Tibial nerve (tissue), 4 donors: ENCODE results near the gene OR2V2. TPM values are rescaled to one million over a fixed set of nuclear protein-coding genes. Genes with fewer than 3 reads are reported as not detected.
"Not testable (repeated sequence)": the region's sequence is repeated elsewhere in the genome, so short reads cannot be mapped to it uniquely, and the experiment has no call there.

ENCODE experiments used
- DNase-seq, 2 donors: peaks; one replicate each; pipeline ENCODE4 v3.0.0-alpha.2; 2019; ENCODE audit warnings: low spot score in 2 of 2
- H3K27ac ChIP-seq, 4 donors: fragments of 200-600 bp; sonication (generic) in 3 of 4; one replicate each; pipeline ENCODE4 v1.5.1; 2017 to 2019; ENCODE audit warnings: mild to moderate bottlenecking in 1 of 4
- H3K27me3 ChIP-seq, 2 donors: fragments of 200-600 bp; sonication (generic) in 1 of 2; one replicate each; pipeline versions ENCODE4 v1.5.1 to v1.6.0; 2017 to 2019
- H3K36me3 ChIP-seq, 3 donors: fragments of 200-600 bp; sonication (generic); one replicate each; pipeline ENCODE4 v1.5.1; 2018 to 2019
- H3K4me1 ChIP-seq, 4 donors: fragments of 200-600 bp; sonication (generic) in 3 of 4; one replicate each; pipeline ENCODE4 v1.5.1; 2017 to 2019
- H3K4me3 ChIP-seq, 4 donors: fragments of 200-600 bp; sonication (generic) in 3 of 4; one replicate each; pipeline ENCODE4 v1.5.1; 2017 to 2019; ENCODE audit warnings: mild to moderate bottlenecking in 1 of 4, moderate library complexity in 1 of 4
- H3K9me3 ChIP-seq, 4 donors: fragments of 200-600 bp; sonication (generic) in 3 of 4; one replicate each; pipeline ENCODE4 v1.5.1; 2017 to 2019
- CTCF ChIP-seq, 5 experiments: fragments of 200-600 bp in 3 of 5; fragments of 450-650 bp in 2 of 5; sonication (generic) in 3 of 5; IDR thresholded peaks; one replicate each; pipeline ENCODE4 v1.5.1; 2016 to 2019; ENCODE audit warnings: antibody characterized with exemption in 5 of 5, mild to moderate bottlenecking in 3 of 5, moderate library complexity in 2 of 5
- EP300 ChIP-seq, 2 donors: sonication (generic); formaldehyde crosslinking; IDR thresholded peaks; one replicate each; pipeline ENCODE4 v1.6.1; 2017; ENCODE audit warnings: antibody characterized with exemption in 2 of 2, mild to moderate bottlenecking in 1 of 2
- POLR2A ChIP-seq, 2 donors: fragments of 450-650 bp; IDR thresholded peaks; one replicate each; pipeline ENCODE4 v1.6.1; 2017; ENCODE audit warnings: antibody characterized with exemption in 2 of 2, mild to moderate bottlenecking in 2 of 2, moderate library complexity in 2 of 2
- WGBS, 2 donors: methylation state at CpG; one replicate each; pipeline ENCODE4 v1.1.5; 2018; 5-methylcytosine and 5-hydroxymethylcytosine counted together
- total RNA-seq, 4 donors: library from RNA; depleted of rRNA; stranded (reverse); fragments of >200 nt; gene quantifications; one replicate each; pipeline ENCODE4 v1.1.0, GENCODE V29; 2016

Gene OR2V2
- total RNA-seq, 4 donors from 2014 or later: not detected

GRCh38 chr5:181171782-181172181 is 24.4 kb downstream of the OR2V2 start:
- H3K27me3 ChIP-seq: peaks cover 0 to 90% of the 10 kb centered on the region in 2 donors
- no peak overlapping the region for H3K4me3 ChIP-seq
- 39 to 41% methylated on average over 3 of the region's 3 CpGs for WGBS, 2 donors
- no peak for TF ChIP-seq CTCF (IDR thresholded peaks at IDR 0.05)
- no peak for TF ChIP-seq EP300 (IDR thresholded peaks at IDR 0.05)
- no peak for TF ChIP-seq POLR2A (IDR thresholded peaks at IDR 0.05)
- H3K36me3 ChIP-seq: no peaks in the 10 kb centered on the region
- peaks cover 0 to 27% (median 2%) of the 10 kb centered on the region in 4 donors for H3K4me1 ChIP-seq
- no peak overlapping the region for H3K27ac ChIP-seq
- DNase-seq: no peak
- no peaks in the 10 kb centered on the region for H3K9me3 ChIP-seq

- Histone ChIP-seq H3K9me3 (no peaks in the 10 kb centered on the region), H3K4me3 (no peak overlapping the region), H3K27ac (no peak overlapping the region), H3K36me3 (no peaks in the 10 kb centered on the region), H3K27me3 (peaks cover 0 to 82% of the 10 kb centered on the region in 2 donors), H3K4me1 (peaks cover 0 to 27% (median 2%) of the 10 kb centered on the region in 4 donors)
- TF ChIP-seq POLR2A (IDR thresholded peaks at IDR 0.05) (no peak), EP300 (IDR thresholded peaks at IDR 0.05) (no peak), CTCF (IDR thresholded peaks at IDR 0.05) (no peak)
- 18 to 21% methylated on average over 11 of the region's 11 CpGs for WGBS, 2 donors
- DNase-seq: peak in 1 of 2 donors; percentile 34
Observed at GRCh38 chr5:181173027-181173419, 25.6 kb downstream of the OR2V2 start.

- WGBS, 2 donors: 5 to 6% methylated on average over 49 to 50 of the region's 50 CpGs
- Histone ChIP-seq H3K36me3 (no peaks in the 10 kb centered on the region), H3K4me3 (no peak overlapping the region), H3K27ac (no peak overlapping the region), H3K27me3 (peaks cover 0 to 75% of the 10 kb centered on the region in 2 donors), H3K4me1 (peaks cover 0 to 27% (median 2%) of the 10 kb centered on the region in 4 donors), H3K9me3 (no peaks in the 10 kb centered on the region)
- DNase-seq: no peak
- TF ChIP-seq EP300 (IDR thresholded peaks at IDR 0.05): no peak
- no peak for TF ChIP-seq CTCF (IDR thresholded peaks at IDR 0.05)
- TF ChIP-seq POLR2A (IDR thresholded peaks at IDR 0.05): no peak
Observed at GRCh38 chr5:181173420-181174342, 26.3 kb downstream of the OR2V2 start.

- WGBS, 2 donors: 58 to 60% methylated on average over 3 of the region's 3 CpGs
- no peaks in the 10 kb centered on the region for H3K9me3 ChIP-seq
- H3K27me3 ChIP-seq: peaks cover 0 to 48% of the 10 kb centered on the region in 2 donors
- no peaks in the 10 kb centered on the region for H3K36me3 ChIP-seq
- TF ChIP-seq EP300 (IDR thresholded peaks at IDR 0.05) (no peak), POLR2A (IDR thresholded peaks at IDR 0.05) (no peak), CTCF (IDR thresholded peaks at IDR 0.05) (no peak)
- H3K27ac ChIP-seq: no peak overlapping the region
- H3K4me3 ChIP-seq: no peak overlapping the region
- no peak for DNase-seq
- H3K4me1 ChIP-seq: peaks cover 0 to 17% (median 0%) of the 10 kb centered on the region in 4 donors
Observed at GRCh38 chr5:181176254-181176952, 29.0 kb downstream of the OR2V2 start.

- not testable (repeated sequence) for H3K36me3 ChIP-seq, DNase-seq, H3K9me3 ChIP-seq, H3K4me3 ChIP-seq, H3K27ac ChIP-seq
- H3K4me1 ChIP-seq: peaks cover 0 to 24% (median 0%) of the 10 kb centered on the region in 4 donors
- peaks cover 0 to 36% of the 10 kb centered on the region in 2 donors for H3K27me3 ChIP-seq
- WGBS, 2 donors: 64 to 70% methylated on average over 14 of the region's 14 CpGs
Observed at GRCh38 chr5:181177559-181177958, 30.2 kb downstream of the OR2V2 start.
